HepG2 (cell line): Measurements from ENCODE around the gene SEC31A. TPM values are rescaled to one million over a fixed set of nuclear protein-coding genes. Genes with fewer than 3 reads are reported as not detected.

Source experiments
- ATAC-seq: fragments of 200-7000 bp; cut with Tn5 transposase; 3 replicates; pipeline ENCODE4 v1.9.1; 2020; ENCODE audit warnings: mild to moderate bottlenecking, moderate library complexity
- BruUV-seq: library from RNA; stranded (reverse); fragments of 400-500 nt; replicated peaks from 2 replicates; lab custom pipeline; 2021; lab: Mats Ljungman, UMichigan
- CTCF ChIA-PET: fragments of 300-600 bp; formaldehyde crosslinking; extraction: SDS; loops from one replicate; lab custom pipeline; 2021; ENCODE audit warnings: low total read pairs, inconsistent platforms, low intra/inter-chr PET ratio; lab: Yijun Ruan, JAX
- POLR2A ChIA-PET: fragments of 350-600 bp; sonication (Branson Sonifier 250); formaldehyde crosslinking; loops from one replicate; lab custom pipeline; 2020; ENCODE audit warnings: antibody characterized with exemption, inconsistent platforms; lab: Yijun Ruan, JAX
- DNase-seq: peaks from one replicate; pipeline ENCODE4 v3.0.0-alpha.2; 2015; ENCODE audit warnings: low spot score
- FAIRE-seq: peaks from 3 replicates; lab custom pipeline; 2011; peaks lifted over from hg19 to GRCh38; lab: Jason Lieb, UNC
- H2AFZ ChIP-seq: one replicate; pipeline ENCODE4 v1.6.1; 2011; ENCODE audit warnings: low read length, inconsistent platforms
- H3K27ac ChIP-seq: fragments of 300-600 bp; 3 replicates; pipeline ENCODE4 v1.8.0; 2011; ENCODE audit warnings: mixed run types, mild to moderate bottlenecking, mixed read lengths, low read length, inconsistent platforms; ENCODE audit not compliant: insufficient read depth; ENCODE audit errors: extremely low read length
- H3K27me3 ChIP-seq, 2 experiments: fragments of 200-600 bp in 1 of 2; 2 replicates in 1 of 2; 3 replicates in 1 of 2; pipeline versions ENCODE4 v1.6.0 to v1.8.0; 2011; ENCODE audit warnings: low read length in 2 of 2, mild to moderate bottlenecking in 2 of 2, moderate library complexity in 2 of 2, inconsistent platforms in 1 of 2; ENCODE audit not compliant: insufficient read depth in 2 of 2, control insufficient read depth in 1 of 2
- H3K36me3 ChIP-seq, 2 experiments: fragments of 200-600 bp in 1 of 2; replicated peaks in 1 of 2; 2 replicates in 1 of 2; 3 replicates in 1 of 2; pipeline versions ENCODE4 v1.5.1 to v1.8.0; 2011; ENCODE audit warnings: low read length in 2 of 2, inconsistent platforms in 1 of 2; ENCODE audit not compliant: insufficient read depth in 2 of 2, control insufficient read depth in 1 of 2
- H3K4me1 ChIP-seq: 2 replicates; pipeline ENCODE4 v1.5.1; 2012; ENCODE audit warnings: low read length, inconsistent platforms; ENCODE audit not compliant: insufficient read depth
- H3K4me2 ChIP-seq: 2 replicates; pipeline ENCODE4 v1.6.0; 2011; ENCODE audit warnings: low read depth, low read length, inconsistent platforms
- H3K4me3 ChIP-seq, 3 experiments: fragments of 200-600 bp in 1 of 3; sonication (generic), shearing (Covaris generic) in 1 of 3; replicated peaks in 1 of 3; 2 replicates each; pipeline ENCODE4 v1.5.1; 2011 to 2016; ENCODE audit warnings: low read length in 3 of 3, inconsistent platforms in 2 of 3, low read depth in 2 of 3, mild to moderate bottlenecking in 2 of 3, control low read depth in 1 of 3, mixed read lengths in 1 of 3; ENCODE audit not compliant: insufficient read depth in 1 of 3
- H3K79me2 ChIP-seq: one replicate; pipeline ENCODE4 v1.6.1; 2011; ENCODE audit warnings: low read length, inconsistent platforms; ENCODE audit not compliant: insufficient read depth
- H3K9ac ChIP-seq: 2 replicates; pipeline ENCODE4 v1.6.0; 2011; ENCODE audit warnings: mild to moderate bottlenecking, low read depth, low read length, inconsistent platforms; ENCODE audit not compliant: insufficient read depth
- H3K9me3 ChIP-seq: 2 replicates; pipeline ENCODE4 v1.5.1; 2012; ENCODE audit warnings: mild to moderate bottlenecking, low read length
- H4K20me1 ChIP-seq: 2 replicates; pipeline ENCODE4 v1.6.0; 2011; ENCODE audit warnings: inconsistent platforms, mild to moderate bottlenecking, low read length, moderate library complexity; ENCODE audit not compliant: insufficient read depth
- CEBPB ChIP-seq: IDR thresholded peaks from 2 replicates; pipeline ENCODE4 v1.6.1; 2011; ENCODE audit warnings: low read depth, low read length, improper control_type of control experiment, borderline replicate concordance
- HMG20A ChIP-seq: IDR thresholded peaks from 2 replicates; pipeline ENCODE4 v1.6.1; 2016; ENCODE audit warnings: borderline replicate concordance
- ZFP36L1 ChIP-seq: sonication (generic); formaldehyde crosslinking; IDR thresholded peaks from 2 replicates; pipeline ENCODE4 v1.8.0; 2022; ENCODE audit warnings: mild to moderate bottlenecking, missing genetic modification reagents, moderate library complexity
- ZNF446 ChIP-seq: sonication (generic); formaldehyde crosslinking; IDR thresholded peaks from 2 replicates; pipeline ENCODE4 v1.5.0; 2020; ENCODE audit warnings: mild to moderate bottlenecking, missing genetic modification reagents
- WGBS: methylation state at CpG from one replicate; pipeline ENCODE4 v1.1.6; 2017; ENCODE audit warnings: low lambda C conversion rate; 5-methylcytosine and 5-hydroxymethylcytosine counted together
- in situ Hi-C: cut with HindIII; loops from 2 replicates; pipeline ENCODE4 v1.10.0; 2017; ENCODE audit warnings: low pct_unique_long_range_greater_than_20kb; ENCODE audit not compliant: extremely low pct_ligation_motif_present
- intact Hi-C: fragments of 100-400 bp; cut with micrococcal nuclease; formaldehyde crosslinking; loops from one replicate; pipeline ENCODE4 v1.10.0; 2022; ENCODE audit not compliant: unreplicated experiment
- polyA plus RNA-seq, 8 experiments: library from polyadenylated mRNA; depleted of rRNA in 3 of 8; stranded (reverse) in 7 of 8; unstranded in 1 of 8; fragments of >200 nt; fragmentation: Illumina TruSeq in 4 of 8; extraction: Trizol in 4 of 8; gene quantifications; 2 replicates each; pipeline versions ENCODE4 v1.2.1 to v1.2.3, GENCODE V29; 2011 to 2016; ENCODE audit warnings: low read depth in 4 of 8, missing spikeins in 1 of 8, mixed read lengths in 1 of 8; ENCODE audit not compliant: insufficient read depth in 1 of 8
- total RNA-seq, 5 experiments: library from RNA; depleted of rRNA; stranded (reverse); fragments of >200 nt; fragmentation: Illumina TruSeq; extraction: Trizol; gene quantifications; 2 replicates each; pipeline ENCODE4 v1.2.3, GENCODE V29; 2016; ENCODE audit warnings: low read depth in 1 of 5
- TF ChIP-seq, protein P1 (sequence below): sonication (generic); formaldehyde crosslinking; IDR thresholded peaks from 2 replicates; pipeline ENCODE4 v1.4.0; 2020; ENCODE audit warnings: missing genetic modification reagents
- TF ChIP-seq, protein P2 (sequence below): sonication (generic); formaldehyde crosslinking; IDR thresholded peaks from 2 replicates; pipeline ENCODE4 v1.5.0; 2020; ENCODE audit warnings: mild to moderate bottlenecking, missing genetic modification reagents

The SEC31A gene
- total and polyA plus RNA-seq, 2 of the 13 experiments (the other 11 are each of a cell fraction or from before 2014, with no cell fraction given) = 231 to 435 TPM

DNA sequence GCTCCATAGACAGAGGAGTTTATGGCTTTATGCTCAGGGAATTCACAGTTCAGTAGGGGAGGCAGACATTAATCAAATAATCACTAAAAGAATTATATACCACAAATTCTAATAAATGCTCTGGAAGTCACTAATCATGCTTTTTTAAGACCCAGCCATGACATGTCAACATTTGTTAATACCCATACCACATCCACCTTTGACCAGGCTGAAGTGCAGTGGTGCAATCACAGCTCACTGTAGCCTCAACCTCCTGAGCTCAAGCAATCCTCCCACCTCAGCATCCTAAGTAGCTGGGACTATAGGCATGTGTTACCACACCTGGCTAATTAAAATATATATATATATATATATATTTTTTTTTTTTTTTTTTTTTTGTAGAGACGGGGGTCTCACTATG lies 79.6 kb downstream of the SEC31A start:
- Histone ChIP-seq H3K4me3 (no peak overlapping the region), H3K79me2 (no peaks in the 10 kb centered on the region), H3K27ac (no peak overlapping the region), H2AFZ (no peak overlapping the region), H3K9me3 (no peaks in the 10 kb centered on the region), H3K27me3 (no peaks in the 10 kb centered on the region), H4K20me1 (no peaks in the 10 kb centered on the region), H3K9ac (no peak overlapping the region), H3K4me2 (no peak overlapping the region), H3K4me1 (peaks cover 17% of the 10 kb centered on the region), H3K36me3 (no peaks in the 10 kb centered on the region)
- ATAC-seq (0 out of 3 replicates have a peak, but pooled peaks have one; percentile 4), DNase-seq (no peak), FAIRE-seq (no peak)
- POLR2A ChIA-PET = no interaction called here
- intact Hi-C loops = no loop called here
- in situ Hi-C loops = no loop called here
- no TSS peak for BruUV-seq
- CTCF ChIA-PET = no interaction called here
- no peak for TF ChIP-seq HMG20A (CRISPR knock-in tag)
- TF ChIP-seq CEBPB = peak; percentile 51
- TF ChIP-seq, protein P1, sequence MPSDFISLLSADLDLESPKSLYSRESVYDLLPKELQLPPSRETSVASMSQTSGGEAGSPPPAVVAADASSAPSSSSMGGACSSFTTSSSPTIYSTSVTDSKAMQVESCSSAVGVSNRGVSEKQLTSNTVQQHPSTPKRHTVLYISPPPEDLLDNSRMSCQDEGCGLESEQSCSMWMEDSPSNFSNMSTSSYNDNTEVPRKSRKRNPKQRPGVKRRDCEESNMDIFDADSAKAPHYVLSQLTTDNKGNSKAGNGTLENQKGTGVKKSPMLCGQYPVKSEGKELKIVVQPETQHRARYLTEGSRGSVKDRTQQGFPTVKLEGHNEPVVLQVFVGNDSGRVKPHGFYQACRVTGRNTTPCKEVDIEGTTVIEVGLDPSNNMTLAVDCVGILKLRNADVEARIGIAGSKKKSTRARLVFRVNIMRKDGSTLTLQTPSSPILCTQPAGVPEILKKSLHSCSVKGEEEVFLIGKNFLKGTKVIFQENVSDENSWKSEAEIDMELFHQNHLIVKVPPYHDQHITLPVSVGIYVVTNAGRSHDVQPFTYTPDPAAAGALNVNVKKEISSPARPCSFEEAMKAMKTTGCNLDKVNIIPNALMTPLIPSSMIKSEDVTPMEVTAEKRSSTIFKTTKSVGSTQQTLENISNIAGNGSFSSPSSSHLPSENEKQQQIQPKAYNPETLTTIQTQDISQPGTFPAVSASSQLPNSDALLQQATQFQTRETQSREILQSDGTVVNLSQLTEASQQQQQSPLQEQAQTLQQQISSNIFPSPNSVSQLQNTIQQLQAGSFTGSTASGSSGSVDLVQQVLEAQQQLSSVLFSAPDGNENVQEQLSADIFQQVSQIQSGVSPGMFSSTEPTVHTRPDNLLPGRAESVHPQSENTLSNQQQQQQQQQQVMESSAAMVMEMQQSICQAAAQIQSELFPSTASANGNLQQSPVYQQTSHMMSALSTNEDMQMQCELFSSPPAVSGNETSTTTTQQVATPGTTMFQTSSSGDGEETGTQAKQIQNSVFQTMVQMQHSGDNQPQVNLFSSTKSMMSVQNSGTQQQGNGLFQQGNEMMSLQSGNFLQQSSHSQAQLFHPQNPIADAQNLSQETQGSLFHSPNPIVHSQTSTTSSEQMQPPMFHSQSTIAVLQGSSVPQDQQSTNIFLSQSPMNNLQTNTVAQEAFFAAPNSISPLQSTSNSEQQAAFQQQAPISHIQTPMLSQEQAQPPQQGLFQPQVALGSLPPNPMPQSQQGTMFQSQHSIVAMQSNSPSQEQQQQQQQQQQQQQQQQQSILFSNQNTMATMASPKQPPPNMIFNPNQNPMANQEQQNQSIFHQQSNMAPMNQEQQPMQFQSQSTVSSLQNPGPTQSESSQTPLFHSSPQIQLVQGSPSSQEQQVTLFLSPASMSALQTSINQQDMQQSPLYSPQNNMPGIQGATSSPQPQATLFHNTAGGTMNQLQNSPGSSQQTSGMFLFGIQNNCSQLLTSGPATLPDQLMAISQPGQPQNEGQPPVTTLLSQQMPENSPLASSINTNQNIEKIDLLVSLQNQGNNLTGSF (CRISPR knock-in tag) = no peak
- no peak for TF ChIP-seq ZFP36L1
- TF ChIP-seq, protein P2, sequence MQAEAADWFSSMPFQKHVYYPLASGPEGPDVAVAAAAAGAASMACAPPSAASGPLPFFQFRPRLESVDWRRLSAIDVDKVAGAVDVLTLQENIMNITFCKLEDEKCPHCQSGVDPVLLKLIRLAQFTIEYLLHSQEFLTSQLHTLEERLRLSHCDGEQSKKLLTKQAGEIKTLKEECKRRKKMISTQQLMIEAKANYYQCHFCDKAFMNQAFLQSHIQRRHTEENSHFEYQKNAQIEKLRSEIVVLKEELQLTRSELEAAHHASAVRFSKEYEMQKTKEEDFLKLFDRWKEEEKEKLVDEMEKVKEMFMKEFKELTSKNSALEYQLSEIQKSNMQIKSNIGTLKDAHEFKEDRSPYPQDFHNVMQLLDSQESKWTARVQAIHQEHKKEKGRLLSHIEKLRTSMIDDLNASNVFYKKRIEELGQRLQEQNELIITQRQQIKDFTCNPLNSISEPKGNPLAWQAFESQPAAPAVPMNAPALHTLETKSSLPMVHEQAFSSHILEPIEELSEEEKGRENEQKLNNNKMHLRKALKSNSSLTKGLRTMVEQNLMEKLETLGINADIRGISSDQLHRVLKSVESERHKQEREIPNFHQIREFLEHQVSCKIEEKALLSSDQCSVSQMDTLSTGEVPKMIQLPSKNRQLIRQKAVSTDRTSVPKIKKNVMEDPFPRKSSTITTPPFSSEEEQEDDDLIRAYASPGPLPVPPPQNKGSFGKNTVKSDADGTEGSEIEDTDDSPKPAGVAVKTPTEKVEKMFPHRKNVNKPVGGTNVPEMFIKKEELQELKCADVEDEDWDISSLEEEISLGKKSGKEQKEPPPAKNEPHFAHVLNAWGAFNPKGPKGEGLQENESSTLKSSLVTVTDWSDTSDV (CRISPR knock-in tag) = no peak
- TF ChIP-seq ZNF446 (CRISPR knock-in tag) = no peak
- 11% methylated on average over 1 of the region's 1 CpG for WGBS
